HFF-Myc (cell line): ENCODE data around the gene MAST4.

Experiments
- DNase-seq: peaks from one replicate; pipeline ENCODE4 v3.0.0-alpha.2; 2011; ENCODE audit warnings: low read depth; ENCODE audit errors: extremely low read depth
- H3K4me3 ChIP-seq: replicated peaks from 2 replicates; pipeline ENCODE4 v1.5.1; 2011; ENCODE audit warnings: low read depth, mild to moderate bottlenecking, control low read depth, low read length
- TF ChIP-seq, protein P1 (sequence below): IDR thresholded peaks from 2 replicates; pipeline ENCODE4 v1.5.1; 2012; ENCODE audit warnings: mild to moderate bottlenecking, low read depth, low read length, control low read depth; ENCODE audit errors: missing control alignments

MAST4 gene

DNA sequence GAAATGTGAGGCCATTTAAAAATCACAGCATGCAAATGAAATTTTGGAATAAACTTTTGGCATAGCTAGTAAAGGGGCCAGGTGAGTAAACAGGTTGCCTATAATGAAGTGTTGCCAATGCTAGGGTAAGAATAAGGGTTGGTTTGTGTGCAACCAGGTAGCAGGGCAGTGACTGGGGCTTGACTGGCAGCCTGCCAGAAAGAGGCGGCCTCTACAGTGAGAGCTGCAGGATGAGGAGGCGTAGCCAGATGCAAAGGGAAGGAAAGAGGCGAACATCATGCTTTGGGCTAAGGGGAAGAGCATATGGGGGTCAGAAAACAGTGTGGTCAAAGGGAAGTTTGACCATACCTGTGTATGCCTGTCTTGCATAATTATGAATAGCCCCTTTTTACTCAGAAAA is 70.6 kb downstream of the MAST4 start:
- DNase-seq = no peak
- TF ChIP-seq, protein P1, sequence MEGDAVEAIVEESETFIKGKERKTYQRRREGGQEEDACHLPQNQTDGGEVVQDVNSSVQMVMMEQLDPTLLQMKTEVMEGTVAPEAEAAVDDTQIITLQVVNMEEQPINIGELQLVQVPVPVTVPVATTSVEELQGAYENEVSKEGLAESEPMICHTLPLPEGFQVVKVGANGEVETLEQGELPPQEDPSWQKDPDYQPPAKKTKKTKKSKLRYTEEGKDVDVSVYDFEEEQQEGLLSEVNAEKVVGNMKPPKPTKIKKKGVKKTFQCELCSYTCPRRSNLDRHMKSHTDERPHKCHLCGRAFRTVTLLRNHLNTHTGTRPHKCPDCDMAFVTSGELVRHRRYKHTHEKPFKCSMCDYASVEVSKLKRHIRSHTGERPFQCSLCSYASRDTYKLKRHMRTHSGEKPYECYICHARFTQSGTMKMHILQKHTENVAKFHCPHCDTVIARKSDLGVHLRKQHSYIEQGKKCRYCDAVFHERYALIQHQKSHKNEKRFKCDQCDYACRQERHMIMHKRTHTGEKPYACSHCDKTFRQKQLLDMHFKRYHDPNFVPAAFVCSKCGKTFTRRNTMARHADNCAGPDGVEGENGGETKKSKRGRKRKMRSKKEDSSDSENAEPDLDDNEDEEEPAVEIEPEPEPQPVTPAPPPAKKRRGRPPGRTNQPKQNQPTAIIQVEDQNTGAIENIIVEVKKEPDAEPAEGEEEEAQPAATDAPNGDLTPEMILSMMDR = no peak

DNA sequence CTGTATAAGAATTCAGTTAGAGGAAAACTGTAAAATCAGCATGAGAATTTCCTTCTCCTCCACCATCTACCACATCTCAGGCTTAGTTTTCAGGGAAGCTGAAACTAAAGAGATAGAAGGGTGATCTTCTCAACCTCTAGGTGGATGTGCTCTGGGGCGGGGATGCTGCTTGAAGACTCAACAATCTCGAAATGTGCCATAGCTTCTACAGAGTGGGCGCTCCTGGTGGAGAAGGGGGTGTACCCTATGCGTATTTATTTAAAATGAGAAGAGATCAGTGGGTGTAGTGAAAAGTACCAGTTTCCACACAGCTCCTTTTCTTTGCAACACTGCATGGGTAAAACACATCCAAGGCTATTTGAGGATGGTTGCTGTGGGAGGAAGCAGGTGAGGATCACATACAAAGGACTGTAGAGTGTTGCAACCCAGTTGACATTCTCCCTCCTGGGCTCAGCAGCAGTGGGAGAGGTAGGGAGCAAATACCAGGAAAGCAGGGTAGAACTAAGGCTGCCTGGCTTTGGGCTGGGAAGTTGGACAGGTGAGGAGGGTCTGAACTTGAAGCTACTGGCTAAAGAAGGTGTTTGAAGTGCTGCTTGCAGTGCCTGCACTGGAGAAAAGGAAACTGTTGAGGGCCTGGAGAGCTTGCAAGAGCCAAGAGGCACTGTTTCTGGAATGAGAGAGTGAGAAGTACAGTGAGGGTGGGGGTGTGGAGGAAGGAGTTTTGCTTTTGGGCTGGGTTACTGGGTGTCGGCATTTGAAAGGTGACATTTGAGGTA is 73.1 kb downstream of the MAST4 start:
- H3K4me3 ChIP-seq = no peak overlapping the region
- TF ChIP-seq, protein P1 = no peak
- no peak for DNase-seq

More for the DNA sequence above, 70.6 kb downstream of the MAST4 start:
- H3K4me3 ChIP-seq = no peak overlapping the region

DNA sequence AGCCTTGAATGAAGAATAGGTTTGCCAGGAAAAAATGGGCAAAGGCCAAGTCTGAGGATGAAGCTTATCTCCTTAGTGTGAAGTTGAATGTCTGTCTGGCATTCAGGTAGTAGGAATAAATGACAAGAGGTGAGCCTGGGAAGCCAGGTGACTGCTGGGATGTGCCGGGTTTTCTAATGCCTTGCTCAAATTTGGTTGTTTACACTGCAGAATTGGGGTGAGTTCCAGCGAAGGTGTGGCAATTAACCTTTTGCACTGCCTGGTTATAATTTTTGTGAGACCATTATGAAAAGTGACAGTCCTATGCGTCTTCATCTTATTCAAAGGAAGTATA is 73.6 kb downstream of the MAST4 start:
- no peak overlapping the region for H3K4me3 ChIP-seq
- TF ChIP-seq, protein P1 = no peak
- DNase-seq = no peak

DNA sequence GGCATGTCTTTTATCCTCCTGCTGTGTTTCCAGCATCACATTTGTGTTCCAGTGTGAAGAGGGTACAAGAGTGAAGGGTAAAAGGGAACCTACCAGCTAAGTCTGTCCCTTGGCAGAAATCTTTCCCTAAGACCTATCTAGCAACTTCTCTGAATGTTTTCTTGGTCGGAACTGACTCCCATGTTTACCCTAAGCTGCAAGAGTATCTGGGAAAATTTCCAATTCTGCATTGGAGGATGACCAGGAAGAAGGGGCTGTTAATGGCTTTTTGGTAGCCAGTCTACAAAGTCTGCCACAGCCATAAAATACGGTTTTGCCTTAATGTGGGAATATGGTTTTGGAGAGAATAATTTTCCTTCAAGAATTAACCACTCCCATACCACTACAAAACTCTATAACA is 75.1 kb downstream of the MAST4 start:
- no peak for DNase-seq
- TF ChIP-seq, protein P1 = no peak
- H3K4me3 ChIP-seq = no peak overlapping the region

DNA sequence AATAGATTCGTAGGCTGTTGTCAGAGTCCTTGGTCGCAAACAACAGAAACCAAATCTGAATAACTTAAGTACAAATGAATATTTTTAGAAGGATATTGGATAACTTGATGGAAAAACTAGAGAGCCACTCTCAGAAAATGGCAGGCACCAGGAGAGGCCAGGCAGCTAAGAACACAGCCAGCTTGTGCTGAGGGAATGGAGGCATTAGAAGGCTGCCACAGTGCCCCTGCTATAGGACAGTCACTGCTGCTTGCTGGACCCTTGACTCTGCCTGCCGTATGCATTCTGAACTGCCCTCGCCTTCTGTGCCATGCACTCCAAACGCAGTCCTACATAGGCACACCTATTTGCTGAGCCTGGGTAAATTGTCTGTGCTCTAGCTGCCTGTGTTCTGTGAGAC is 78.6 kb downstream of the MAST4 start:
- TF ChIP-seq, protein P1 = no peak
- H3K4me3 ChIP-seq = no peak overlapping the region
- no peak for DNase-seq

DNA sequence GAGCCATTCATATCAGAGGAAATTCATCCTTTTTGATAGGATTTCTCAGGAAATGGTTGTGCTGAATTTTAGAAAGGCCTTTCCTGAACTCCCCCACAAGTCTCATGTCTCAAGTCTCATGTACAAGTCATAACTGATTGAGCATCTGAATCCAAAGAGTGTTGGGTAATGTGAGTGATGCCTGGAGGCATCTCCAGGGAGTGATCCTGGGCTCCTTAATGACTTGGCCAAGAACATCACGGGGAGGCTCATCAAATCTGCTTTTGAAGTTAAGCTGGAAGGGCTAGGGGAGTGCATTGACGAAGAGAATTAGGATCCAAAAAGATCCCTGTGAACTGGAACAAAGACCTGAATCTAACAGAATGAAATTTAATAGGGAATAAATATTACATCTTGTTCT is 79.2 kb downstream of the MAST4 start:
- no peak overlapping the region for H3K4me3 ChIP-seq
- DNase-seq = no peak
- TF ChIP-seq, protein P1 = no peak

DNA sequence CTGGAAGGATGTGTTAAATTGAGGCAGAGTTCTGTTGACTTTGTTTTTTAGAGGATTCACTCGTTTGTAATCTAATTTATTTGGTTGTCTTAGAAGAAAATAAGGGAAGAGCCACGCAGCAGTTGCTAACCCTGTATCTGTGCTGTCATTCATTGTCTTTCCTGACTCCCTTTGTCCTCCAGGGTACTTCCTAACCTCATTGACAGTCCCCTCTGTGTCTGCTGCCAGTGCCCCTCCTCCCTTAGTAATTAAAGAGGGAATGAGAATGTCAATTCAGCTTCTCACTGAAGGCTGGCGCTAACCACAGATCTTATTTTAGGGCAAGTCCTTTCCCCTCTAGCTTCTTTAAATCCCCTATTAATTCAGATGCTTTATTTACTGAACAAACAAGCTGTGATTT is 84.0 kb downstream of the MAST4 start:
- TF ChIP-seq, protein P1 = no peak
- DNase-seq = no peak
- H3K4me3 ChIP-seq = no peak overlapping the region
